ENCODE measurements around the gene BAIAP2.

BAIAP2 gene

DNA sequence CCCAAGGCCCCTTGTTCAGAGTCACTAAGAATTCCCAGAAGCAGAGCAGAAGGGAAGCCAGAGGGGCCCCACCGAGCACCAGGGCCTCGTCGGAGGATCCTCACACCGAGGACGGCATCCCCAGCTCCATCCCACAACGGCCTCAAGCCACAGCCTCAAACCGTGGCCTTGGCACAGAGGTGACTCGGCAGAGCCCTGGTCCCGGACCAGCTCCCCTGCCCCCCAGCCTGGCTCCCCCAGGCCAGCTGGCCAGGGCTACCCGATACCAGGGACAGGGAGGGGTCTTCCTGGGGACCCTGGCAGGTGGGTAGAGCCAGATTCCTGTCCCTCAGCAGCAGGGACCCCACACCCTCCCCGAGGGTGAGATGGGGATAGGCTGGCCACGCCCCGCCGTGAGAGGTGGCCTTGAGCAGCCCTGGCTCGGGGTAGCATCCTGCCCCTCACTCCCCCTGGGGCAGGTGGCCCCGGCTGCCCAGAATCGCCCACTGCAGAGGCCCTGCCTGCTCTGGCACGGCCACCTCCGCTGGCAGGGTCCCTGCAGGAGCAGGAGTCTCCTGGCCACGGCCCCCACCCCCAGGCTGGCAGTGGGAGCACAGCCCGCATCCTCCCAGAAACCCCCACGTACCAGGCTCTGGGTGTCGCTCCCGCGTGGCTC, 124.8 kb downstream of the BAIAP2 start:
- DNase-seq (ENCODE audit: low read depth in 2 of 2), result no peak

DNA sequence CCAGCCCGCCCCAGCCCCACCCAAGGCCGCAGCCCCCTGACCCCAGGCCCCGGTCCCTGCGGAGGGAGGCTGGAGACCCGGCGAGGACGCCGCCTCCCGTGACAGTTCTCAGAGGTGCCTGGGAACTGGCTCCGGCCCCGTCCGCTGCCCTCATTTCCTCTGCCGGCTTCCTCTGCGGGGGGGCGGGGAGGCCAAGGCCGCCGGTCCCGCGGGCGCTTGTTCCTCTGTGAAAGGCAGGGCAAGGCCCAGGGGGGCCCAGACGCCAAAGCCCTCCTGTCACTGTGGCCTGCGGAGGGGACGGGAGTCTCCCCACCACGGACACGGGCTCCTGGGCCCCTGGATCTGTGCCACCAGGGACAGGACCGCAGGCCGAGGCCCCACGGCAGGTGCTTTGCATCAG, 125.4 kb downstream of the BAIAP2 start:
- DNase-seq (ENCODE audit: low read depth in 2 of 2), result no peak

DNA sequence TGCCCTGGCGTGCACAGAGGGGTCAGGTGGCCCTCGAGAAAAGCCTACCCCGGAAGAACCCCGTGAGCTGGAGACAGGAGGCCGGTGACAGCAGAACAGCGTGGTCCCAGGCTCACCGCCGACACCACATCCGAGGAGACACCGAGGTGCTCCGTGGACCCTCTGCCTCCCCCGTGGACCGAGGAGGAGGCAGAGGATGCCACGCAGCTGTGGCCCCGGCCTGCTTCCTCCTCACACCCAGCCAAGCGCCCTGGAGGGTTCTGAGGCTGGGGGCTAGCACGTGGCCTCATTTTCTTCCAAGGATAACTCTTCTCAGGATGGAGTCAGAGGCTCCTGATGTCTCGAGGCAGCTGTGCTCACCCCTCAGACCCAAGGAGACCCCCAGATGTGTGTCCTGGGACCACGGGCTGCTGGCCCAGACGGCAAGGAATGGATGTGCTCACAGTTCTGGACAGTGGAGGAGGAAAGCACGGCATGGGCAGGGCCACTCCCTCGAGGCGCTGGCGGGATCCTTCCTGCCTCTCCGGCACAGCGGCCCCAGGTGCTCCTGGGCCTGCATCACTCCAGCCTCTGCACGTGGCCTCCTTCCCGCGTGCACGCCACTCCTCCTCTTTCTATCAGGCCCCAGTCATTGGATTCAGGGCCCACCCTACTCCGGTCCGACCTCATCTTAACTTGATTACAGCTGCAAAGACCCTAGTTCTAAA, 125.9 kb downstream of the BAIAP2 start:
- no peak for DNase-seq (ENCODE audit: low read depth in 2 of 2)

DNA sequence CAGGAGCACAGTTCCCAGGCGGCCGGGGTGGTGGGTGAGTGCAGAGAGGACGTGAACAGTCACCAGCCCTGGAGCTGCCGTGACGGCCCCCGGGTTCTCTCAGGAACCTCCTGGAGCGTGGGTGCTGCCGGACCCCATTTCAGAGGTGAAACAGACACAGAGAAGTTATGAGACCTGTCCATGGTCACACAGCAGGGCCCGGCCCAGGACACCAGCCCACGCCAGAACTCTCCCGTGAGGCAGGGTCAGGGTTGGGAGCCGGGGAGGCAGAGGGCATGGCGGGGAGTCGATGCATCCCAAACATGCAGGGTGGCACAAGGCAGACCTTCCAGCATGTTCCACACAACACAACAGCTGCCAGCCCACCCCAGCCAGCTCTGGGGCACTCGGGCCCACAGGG, 126.6 kb downstream of the BAIAP2 start:
- no peak for DNase-seq (ENCODE audit: low read depth in 2 of 2)

DNA sequence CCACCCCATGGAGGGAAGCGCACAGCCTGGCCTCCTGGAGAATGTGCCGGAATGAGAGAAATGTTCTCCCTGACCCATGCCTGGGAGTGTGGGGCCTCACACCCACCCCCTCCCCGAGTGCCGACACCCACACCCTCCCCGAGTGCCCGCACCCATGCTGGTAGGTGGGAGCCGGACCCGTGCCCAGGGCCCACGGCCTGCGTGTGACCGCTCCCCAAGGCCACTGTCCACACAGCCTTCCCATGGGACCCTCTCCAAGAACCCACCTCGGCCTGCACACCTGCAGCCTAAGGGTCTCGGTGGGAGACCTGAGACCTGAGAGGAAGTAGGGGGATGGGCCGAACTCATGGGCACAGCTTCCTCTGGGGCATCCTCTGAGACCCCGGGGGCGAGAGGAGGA, 127.0 kb downstream of the BAIAP2 start:
- no peak for DNase-seq (ENCODE audit: low read depth in 2 of 2)

DNA sequence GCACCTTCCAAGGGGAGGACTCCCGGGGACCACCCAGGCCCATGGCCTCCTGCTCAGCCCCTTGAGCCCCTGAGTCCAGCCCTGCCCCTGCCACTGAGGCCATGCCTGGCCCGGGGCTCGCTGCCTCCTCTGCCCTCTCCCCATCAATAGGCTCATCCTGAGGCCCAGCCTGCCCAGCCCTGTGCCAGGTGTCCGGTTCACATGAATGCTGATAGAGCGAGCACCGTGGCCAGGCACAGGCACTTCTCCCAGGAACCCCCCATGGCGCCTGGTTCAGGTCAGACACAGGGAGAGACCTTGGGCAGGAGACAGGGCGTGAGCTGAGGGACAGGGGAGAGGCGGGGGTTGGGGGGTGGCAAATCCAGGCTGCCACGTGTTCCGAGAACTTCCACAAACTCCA, 127.5 kb downstream of the BAIAP2 start:
- no peak for DNase-seq (ENCODE audit: low read depth in 2 of 2)

DNA sequence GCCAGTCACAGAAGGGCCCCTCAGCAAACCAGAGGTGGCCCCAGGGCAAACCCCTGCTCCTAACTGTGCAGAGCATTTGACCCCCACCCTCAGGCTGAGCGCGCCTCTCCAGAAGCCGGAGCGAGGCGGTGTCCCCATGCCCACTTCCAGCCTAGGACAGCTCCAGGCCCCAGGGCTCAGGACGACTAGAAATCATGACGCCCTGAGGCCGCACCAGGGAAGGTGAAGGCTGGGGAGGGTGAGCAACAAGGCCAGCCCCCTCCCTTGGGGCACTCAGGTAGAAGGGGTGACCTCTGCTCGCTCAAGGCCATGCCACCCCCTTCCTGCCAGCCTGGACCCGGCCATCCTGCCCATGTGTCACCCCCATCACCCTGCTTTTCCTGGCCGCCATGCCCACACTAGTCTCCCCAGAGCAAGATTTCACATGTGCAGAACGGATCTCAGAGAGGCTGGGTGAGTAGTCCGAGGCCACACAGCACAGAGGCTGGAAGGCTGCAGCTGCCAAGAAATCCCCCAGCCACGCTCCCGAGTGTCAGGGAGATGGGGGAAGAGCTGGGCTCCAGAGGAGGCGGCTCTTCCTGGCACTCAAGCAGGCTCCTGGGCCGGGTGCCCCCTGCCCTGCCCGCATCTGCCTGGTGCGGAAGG, 128.2 kb downstream of the BAIAP2 start:
- DNase-seq (ENCODE audit: low read depth in 2 of 2), result no peak

DNA sequence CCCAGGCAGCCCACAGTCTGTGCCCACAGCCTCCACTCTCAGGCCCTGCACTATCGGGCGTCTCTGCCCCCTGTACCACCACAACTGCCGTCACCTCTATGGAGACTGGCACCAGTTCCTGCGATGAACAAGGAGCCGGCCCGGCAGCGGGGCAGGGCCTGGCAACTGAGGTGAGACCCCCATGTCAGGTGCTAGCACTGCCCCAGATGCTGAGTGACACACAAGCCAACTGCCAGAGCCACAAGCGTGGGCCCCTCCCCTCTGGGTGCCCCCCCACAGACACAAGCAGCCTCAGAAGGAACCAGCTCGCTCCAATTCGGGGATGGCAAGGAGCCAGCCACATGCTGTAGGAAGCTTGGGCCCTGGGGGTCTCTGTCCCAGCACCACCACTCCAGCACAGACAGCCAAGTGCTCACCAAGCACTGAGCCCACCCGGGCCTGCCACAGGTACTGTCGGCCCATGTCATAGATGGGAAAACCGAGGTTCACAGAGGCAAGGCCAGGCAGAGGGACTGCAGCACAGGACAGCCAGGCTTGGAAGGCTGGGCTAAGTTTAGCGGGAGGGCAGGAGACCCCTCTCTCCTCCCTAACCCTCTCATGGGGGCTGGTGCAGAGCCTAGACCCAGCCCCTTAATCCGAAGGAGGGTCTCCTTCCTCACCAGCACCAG, 128.9 kb downstream of the BAIAP2 start:
- no peak for DNase-seq (ENCODE audit: low read depth in 2 of 2)

DNA sequence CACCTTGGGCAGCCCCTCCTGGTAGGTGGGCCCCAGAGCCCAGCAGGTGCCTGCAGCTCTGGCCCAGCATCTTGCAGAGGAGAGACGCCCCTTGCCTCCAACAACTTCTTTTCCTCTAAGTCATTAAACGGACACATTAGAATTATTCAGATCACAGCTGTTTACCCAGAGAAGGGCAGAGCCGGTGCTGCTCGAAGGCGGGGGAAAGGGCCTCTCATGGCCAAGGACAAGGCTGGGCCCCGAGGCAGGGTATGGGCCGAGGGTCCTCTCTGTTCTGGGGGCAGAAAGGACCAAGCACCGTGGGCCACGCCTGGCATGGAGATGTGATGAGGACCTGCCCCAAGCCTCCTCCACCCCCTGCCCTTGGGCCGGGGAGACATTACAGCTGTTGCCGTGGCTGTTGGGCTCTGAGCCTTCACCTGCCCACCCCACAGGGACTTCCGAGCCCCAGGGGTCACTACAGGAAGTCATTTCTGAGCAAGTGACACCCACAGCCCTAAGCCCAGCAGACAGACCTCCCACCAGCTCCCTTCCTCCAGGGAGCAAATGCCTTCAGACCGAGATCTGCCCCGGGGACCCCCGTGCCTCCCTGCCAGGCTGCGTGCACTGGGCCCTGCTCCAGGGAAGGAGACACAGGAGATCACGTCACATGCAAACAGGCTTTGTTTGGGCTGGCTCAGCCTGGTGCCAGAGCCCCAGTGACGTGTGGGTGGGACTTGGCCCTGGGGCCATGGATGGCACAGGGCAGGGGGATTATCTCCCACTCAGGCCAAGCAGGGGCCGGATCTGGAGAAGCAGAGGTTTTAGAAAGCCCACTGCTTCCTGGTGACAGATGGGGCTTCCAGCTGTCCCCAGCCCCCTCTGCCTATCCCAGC, 129.7 kb downstream of the BAIAP2 start:
- DNase-seq (ENCODE audit: low read depth in 2 of 2), result no peak

DNA sequence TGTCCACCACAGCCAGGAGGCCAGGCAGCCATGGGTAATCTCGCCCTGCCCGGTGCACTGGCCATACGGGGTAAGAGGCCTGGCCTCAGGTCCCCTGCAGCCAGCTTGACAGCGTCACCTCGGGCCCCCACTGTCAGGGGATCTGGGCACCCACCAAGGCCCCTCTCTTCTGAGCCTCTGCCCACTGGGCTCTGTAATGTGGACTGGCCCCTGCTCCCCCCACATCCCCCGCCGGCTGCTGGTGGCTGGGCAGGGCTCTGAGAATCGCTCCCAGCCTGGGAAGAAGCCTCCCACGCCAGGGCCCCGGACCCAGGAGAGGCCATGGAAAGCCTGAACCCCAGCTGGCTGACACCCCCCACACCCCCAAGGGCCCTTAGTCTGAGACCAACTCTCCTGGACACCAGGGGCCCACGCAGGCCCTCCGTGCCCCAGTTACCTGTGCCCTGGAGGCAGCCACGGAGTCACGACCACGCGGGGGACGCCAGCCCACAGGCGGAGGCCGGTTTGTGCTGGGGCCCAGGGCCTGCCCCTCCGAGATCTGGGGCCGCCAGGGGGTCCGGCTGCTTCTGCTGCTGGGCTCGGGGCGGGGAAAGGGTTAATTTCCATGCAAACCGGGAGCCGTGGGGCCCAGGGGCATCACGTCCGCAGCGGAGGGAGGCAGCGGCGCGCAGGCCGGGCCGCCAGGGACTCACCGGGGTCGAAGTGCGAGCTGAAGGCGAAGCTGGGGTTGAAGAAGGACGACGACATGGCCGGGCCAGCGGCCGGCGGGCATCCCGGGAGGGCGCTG, 130.5 kb downstream of the BAIAP2 start, which contains the start of gene PVALEF:
Gene PVALEF (plus strand): TSS at position 262 of the 787 bp plus-strand sequence. CDS start 15,720 bp downstream, outside the sequence.
- no peak for DNase-seq (ENCODE audit: low read depth in 2 of 2)

DNA sequence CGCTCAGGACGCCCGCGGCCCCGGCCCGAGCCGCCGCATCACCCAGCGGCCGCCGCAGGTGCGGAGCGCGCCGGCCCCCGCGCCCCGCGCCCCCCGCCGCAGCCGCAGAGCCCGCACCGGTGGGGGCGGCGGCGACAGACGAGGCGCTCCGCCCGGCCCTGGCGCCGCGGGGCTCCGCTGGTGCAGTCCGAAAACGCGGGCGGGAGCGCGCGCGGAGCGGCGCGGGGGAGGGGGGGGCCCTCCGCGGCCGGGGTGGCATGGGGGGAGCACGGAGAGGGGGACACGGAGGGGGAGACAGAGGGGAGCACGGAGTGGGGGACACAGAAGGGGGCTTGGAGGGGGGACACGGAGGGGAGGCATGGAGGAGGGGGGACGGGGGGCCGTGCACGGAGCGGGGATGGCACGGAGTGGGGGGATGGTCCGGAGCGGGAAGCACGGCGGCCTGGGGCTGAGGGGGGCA, 131.1 kb downstream of the BAIAP2 start, which contains the start of gene AATK:
Gene AATK (minus strand): TSS at position 189 of the 460 bp plus-strand sequence. CDS start 229 bp downstream, outside the sequence.
- DNase-seq (ENCODE audit: low read depth in 2 of 2), result no peak
